HCT116 (cell line): ENCODE results near the gene PLAGL1. TPM values are rescaled to one million over a fixed set of nuclear protein-coding genes. Genes with fewer than 3 reads are reported as not detected.

ENCODE experiments used
- ATAC-seq: fragments of 200-7000 bp; cut with Tn5 transposase; 2 replicates; pipeline ENCODE4 v1.9.1; 2020; ENCODE audit warnings: mild to moderate bottlenecking, moderate library complexity
- BruUV-seq: library from RNA; stranded (reverse); fragments of 400-500 nt; replicated peaks from 2 replicates; lab custom pipeline; 2021; lab: Mats Ljungman, UMichigan
- CTCF ChIA-PET: fragments of 300-600 bp; sonication (Branson Sonifier 250); formaldehyde crosslinking; loops from one replicate; lab custom pipeline; 2021; ENCODE audit warnings: antibody characterized with exemption; lab: Charles Lee
- POLR2A ChIA-PET: fragments of 300-600, 350-600 bp; sonication (Branson Sonifier 250); formaldehyde crosslinking; loops from one replicate; lab custom pipeline; 2021; ENCODE audit warnings: antibody characterized with exemption; lab: Charles Lee
- RAD21 ChIA-PET, 2 experiments: fragments of 300-600 bp; sonication (Branson Sonifier 250); formaldehyde crosslinking; loops; one replicate each; lab custom pipeline; 2023; ENCODE audit warnings: low total read pairs in 2 of 2; ENCODE audit not compliant: uncharacterized antibody in 2 of 2, unreplicated experiment in 2 of 2, low non-redundant PET in 1 of 2; lab: Charles Lee
- DNase-seq: peaks from one replicate; pipeline ENCODE4 v3.0.0-alpha.2; 2010; ENCODE audit warnings: low read depth, low spot score
- H2AFZ ChIP-seq: fragments of 200-600 bp; shearing (Covaris generic), sonication (generic); 2 replicates; pipeline ENCODE4 v1.6.1; 2017; ENCODE audit warnings: low read depth, mixed run types, mixed read lengths, antibody characterized with exemption, low read length; ENCODE audit not compliant: poor library complexity, severe bottlenecking
- H3K27ac ChIP-seq: 2 replicates; pipeline ENCODE4 v1.5.1; 2012; ENCODE audit warnings: low read depth, low read length
- H3K27me3 ChIP-seq: fragments of 200-600 bp; sonication (generic); 2 replicates; pipeline ENCODE4 v1.6.1; 2016; ENCODE audit warnings: mixed run types, low read length, mixed read lengths; ENCODE audit not compliant: insufficient read depth
- H3K36me3 ChIP-seq, 2 experiments: fragments of 200-500 bp in 1 of 2; fragments of 200-600 bp in 1 of 2; sonication (Bioruptor generic) in 1 of 2; sonication (generic) in 1 of 2; 2 replicates each; pipeline versions ENCODE4 v1.5.1 to v1.6.1; 2014 to 2016; ENCODE audit warnings: low read length in 2 of 2, inconsistent platforms in 1 of 2, mixed read lengths in 1 of 2, mixed run types in 1 of 2; ENCODE audit not compliant: insufficient read depth in 2 of 2, control insufficient read depth in 1 of 2
- H3K4me1 ChIP-seq, 2 experiments: fragments of 200-600 bp in 1 of 2; sonication (generic) in 1 of 2; 2 replicates each; pipeline versions ENCODE4 v1.5.1 to v1.6.1; 2012 to 2017; ENCODE audit warnings: low read length in 2 of 2, inconsistent platforms in 1 of 2, mild to moderate bottlenecking in 1 of 2, mixed read lengths in 1 of 2, mixed run types in 1 of 2, moderate library complexity in 1 of 2; ENCODE audit not compliant: insufficient read depth in 2 of 2, control insufficient read depth in 1 of 2
- H3K4me2 ChIP-seq: fragments of 200-600 bp; sonication (generic); 2 replicates; pipeline ENCODE4 v1.6.1; 2017; ENCODE audit warnings: mixed run types, low read length, mixed read lengths
- H3K4me3 ChIP-seq, 2 experiments: fragments of 200-600 bp in 1 of 2; sonication (generic) in 1 of 2; replicated peaks in 1 of 2; 2 replicates each; pipeline ENCODE4 v1.5.1; 2011 to 2016; ENCODE audit warnings: low read length in 2 of 2, control low read depth in 1 of 2, low read depth in 1 of 2, mild to moderate bottlenecking in 1 of 2, mixed read lengths in 1 of 2, mixed run types in 1 of 2
- H3K79me2 ChIP-seq: fragments of 200-600 bp; sonication (generic); 2 replicates; pipeline ENCODE4 v1.6.1; 2017; ENCODE audit warnings: mild to moderate bottlenecking, mixed run types, low read length, moderate library complexity, mixed read lengths; ENCODE audit not compliant: insufficient read depth
- H3K9ac ChIP-seq: fragments of 200-600 bp; sonication (generic); 2 replicates; pipeline ENCODE4 v1.6.1; 2016; ENCODE audit warnings: low read length, mixed read lengths
- H3K9me2 ChIP-seq: fragments of 200-600 bp; sonication (generic), shearing (Covaris generic); 2 replicates; pipeline ENCODE4 v1.6.1; 2017; ENCODE audit warnings: mixed run types, mild to moderate bottlenecking, moderate library complexity; ENCODE audit not compliant: insufficient read depth
- H3K9me3 ChIP-seq, 2 experiments: fragments of 200-500 bp in 1 of 2; fragments of 200-600 bp in 1 of 2; sonication (Bioruptor generic) in 1 of 2; sonication (generic) in 1 of 2; 2 replicates each; pipeline ENCODE4 v1.6.1; 2014 to 2017; ENCODE audit warnings: low read length in 2 of 2, mixed read lengths in 2 of 2, inconsistent platforms in 1 of 2, low read depth in 1 of 2, mild to moderate bottlenecking in 1 of 2, mixed run types in 1 of 2, moderate library complexity in 1 of 2; ENCODE audit not compliant: control insufficient read depth in 1 of 2, insufficient read depth in 1 of 2
- H4K20me1 ChIP-seq: fragments of 200-600 bp; sonication (generic), shearing (Covaris generic); 2 replicates; pipeline ENCODE4 v1.6.1; 2017; ENCODE audit warnings: mixed run types, mild to moderate bottlenecking, moderate library complexity; ENCODE audit not compliant: insufficient read depth
- CBX3 ChIP-seq: IDR thresholded peaks from 2 replicates; pipeline ENCODE4 v1.6.1; 2012; ENCODE audit warnings: low read depth
- EGR1 ChIP-seq: IDR thresholded peaks from 2 replicates; pipeline ENCODE4 v1.6.1; 2012; ENCODE audit warnings: low read depth
- EZH2 ChIP-seq: fragments of 200-600 bp; sonication (generic); IDR thresholded peaks from 2 replicates; pipeline ENCODE4 v1.6.1; 2017; ENCODE audit warnings: antibody characterized with exemption, mixed run types
- EZH2phosphoT487 ChIP-seq: fragments of 200-600 bp; IDR thresholded peaks from 2 replicates; pipeline ENCODE4 v1.6.1; 2018; ENCODE audit warnings: antibody characterized with exemption, borderline replicate concordance
- FOSL1 ChIP-seq: IDR thresholded peaks from 2 replicates; pipeline ENCODE4 v1.6.1; 2012; ENCODE audit warnings: low read depth
- JUND ChIP-seq: IDR thresholded peaks from 2 replicates; pipeline ENCODE4 v1.6.1; 2012
- SP1 ChIP-seq: IDR thresholded peaks from 2 replicates; pipeline ENCODE4 v1.6.1; 2012; ENCODE audit warnings: low read depth
- SRF ChIP-seq: IDR thresholded peaks from 2 replicates; pipeline ENCODE4 v1.6.1; 2012; ENCODE audit warnings: low read depth
- ZNF274 ChIP-seq: fragments of 200-500 bp; sonication (Bioruptor generic); IDR thresholded peaks from 2 replicates; pipeline ENCODE4 v1.6.1; 2014; ENCODE audit warnings: mild to moderate bottlenecking, low read depth, low read length, inconsistent platforms
- intact Hi-C: fragments of 100-400 bp; cut with micrococcal nuclease; formaldehyde crosslinking; loops from 2 replicates; pipeline ENCODE4 v1.10.0; 2022
- total RNA-seq: library from RNA; stranded (reverse); gene quantifications from one replicate; pipeline ENCODE4 v1.2.1, GENCODE V29; 2021; ENCODE audit not compliant: unreplicated experiment
- TF ChIP-seq, protein P1 (sequence below): IDR thresholded peaks from 2 replicates; pipeline ENCODE4 v1.6.1; 2012
- TF ChIP-seq, protein P2 (sequence below): IDR thresholded peaks from 2 replicates; pipeline ENCODE4 v1.6.1; 2012
- TF ChIP-seq, protein P3 (sequence below): IDR thresholded peaks from 2 replicates; pipeline ENCODE4 v1.6.1; 2012; ENCODE audit warnings: low read depth
- TF ChIP-seq, protein P4 (sequence below), 3 experiments: fragments of 200-600 bp in 1 of 3; sonication (generic) in 1 of 3; IDR thresholded peaks in 2 of 3; conservative IDR thresholded peaks in 1 of 3; 2 replicates each; pipeline ENCODE4 v1.5.1; 2012 to 2017; ENCODE audit warnings: low read depth in 2 of 3, low read length in 2 of 3, antibody characterized with exemption in 1 of 3, borderline replicate concordance in 1 of 3, control low read depth in 1 of 3, mild to moderate bottlenecking in 1 of 3, mixed read lengths in 1 of 3, mixed run types in 1 of 3, moderate library complexity in 1 of 3; ENCODE audit not compliant: insufficient read depth in 1 of 3

The PLAGL1 gene
- total RNA-seq, 1 experiment from 2014 or later, result 35.6 TPM

DNA sequence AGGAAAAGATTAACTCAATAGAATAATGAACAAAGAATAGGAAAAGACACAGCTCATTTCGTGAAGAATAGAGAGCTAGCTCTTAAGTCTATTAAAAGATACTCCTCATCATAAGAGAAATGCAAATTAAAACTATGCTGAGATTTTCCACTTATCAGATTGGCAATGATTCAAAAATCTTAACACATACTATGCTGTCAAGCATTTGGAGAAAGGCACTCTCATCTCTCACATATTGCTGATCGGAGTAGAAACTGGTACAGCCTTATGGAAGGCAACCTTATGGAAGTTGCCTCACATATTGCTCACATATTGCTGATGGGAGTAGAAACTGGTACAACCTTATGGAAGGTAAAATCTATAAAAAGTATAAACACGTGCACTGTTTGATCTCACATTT is 21.4 kb upstream of the PLAGL1 start:
- H3K79me2 ChIP-seq, result no peaks in the 10 kb centered on the region
- H3K27me3 ChIP-seq, result no peaks in the 10 kb centered on the region
- no peaks in the 10 kb centered on the region for H3K4me1 ChIP-seq
- intact Hi-C loops, result no loop called here
- no peaks in the 10 kb centered on the region for H4K20me1 ChIP-seq
- H3K9me2 ChIP-seq, result no peaks in the 10 kb centered on the region
- no peak overlapping the region for H3K4me3 ChIP-seq
- no peak overlapping the region for H3K4me2 ChIP-seq
- H3K9ac ChIP-seq, result no peak overlapping the region
- no peak overlapping the region for H3K27ac ChIP-seq
- no peaks in the 10 kb centered on the region for H3K9me3 ChIP-seq
- CTCF ChIA-PET, result no interaction called here
- TF ChIP-seq CBX3 (no peak), SP1 (no peak), EZH2phosphoT487 (no peak), ZNF274 (no peak), EGR1 (no peak)
- TF ChIP-seq, protein P1, sequence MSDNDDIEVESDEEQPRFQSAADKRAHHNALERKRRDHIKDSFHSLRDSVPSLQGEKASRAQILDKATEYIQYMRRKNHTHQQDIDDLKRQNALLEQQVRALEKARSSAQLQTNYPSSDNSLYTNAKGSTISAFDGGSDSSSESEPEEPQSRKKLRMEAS, result no peak
- TF ChIP-seq, protein P2, sequence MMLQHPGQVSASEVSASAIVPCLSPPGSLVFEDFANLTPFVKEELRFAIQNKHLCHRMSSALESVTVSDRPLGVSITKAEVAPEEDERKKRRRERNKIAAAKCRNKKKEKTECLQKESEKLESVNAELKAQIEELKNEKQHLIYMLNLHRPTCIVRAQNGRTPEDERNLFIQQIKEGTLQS, result no peak
- TF ChIP-seq, all 23 proteins: peak for 0
- Histone ChIP-seq H2AFZ (no peak overlapping the region), H3K36me3 (no peaks in the 10 kb centered on the region)
- ChIA-PET RAD21 (no interaction called here), POLR2A (interaction anchor here (0.7 kb wide), 1 partner anchor 38 kb away, joined by 3 read pairs; no protein-coding TSS in a partner anchor)
- no TSS peak for BruUV-seq
- DNase-seq (no peak), ATAC-seq (no peak)

DNA sequence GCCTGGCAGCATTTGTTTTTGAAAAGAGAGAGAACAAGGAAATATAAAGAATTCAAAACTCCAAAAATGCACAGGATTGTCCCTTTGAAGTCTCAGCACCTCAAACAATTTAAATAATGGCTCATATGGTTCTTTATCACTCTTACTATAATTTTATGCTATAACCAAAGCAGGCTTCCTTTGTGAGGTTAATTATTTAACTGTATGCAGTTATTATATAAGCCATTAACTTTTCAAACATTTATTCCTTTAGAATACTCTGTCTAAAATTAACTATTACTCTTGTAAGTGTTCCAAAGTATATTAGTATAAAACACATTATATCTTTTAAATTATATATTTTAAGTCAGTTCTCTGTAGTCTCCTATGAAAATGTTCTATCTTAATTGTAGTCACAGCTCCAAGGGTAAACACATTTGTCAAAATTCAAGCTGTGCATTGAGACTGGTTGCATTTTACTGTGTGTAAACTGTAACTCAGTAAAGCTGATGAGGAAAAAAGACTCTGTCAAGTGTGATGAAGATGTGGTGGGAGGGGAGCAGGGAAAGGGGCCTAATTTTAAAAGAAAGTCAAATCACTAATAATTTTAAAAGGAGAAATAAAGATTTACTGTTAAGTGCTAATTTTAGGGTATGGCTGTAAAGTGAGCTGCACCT is 20.0 kb upstream of the PLAGL1 start:
- no peak overlapping the region for H2AFZ ChIP-seq

More for the DNA sequence above, 20.0 kb upstream of the PLAGL1 start:
- Histone ChIP-seq H3K4me1 (no peaks in the 10 kb centered on the region), H3K4me3 (no peak overlapping the region), H3K79me2 (no peaks in the 10 kb centered on the region), H3K27me3 (no peaks in the 10 kb centered on the region), H3K9me2 (no peaks in the 10 kb centered on the region), H3K36me3 (no peaks in the 10 kb centered on the region), H3K9ac (no peak overlapping the region), H4K20me1 (no peaks in the 10 kb centered on the region), H3K4me2 (no peak overlapping the region), H3K9me3 (no peaks in the 10 kb centered on the region), H3K27ac (no peak overlapping the region)
- no peak for DNase-seq
- no peak for ATAC-seq
- TF ChIP-seq, protein P3, sequence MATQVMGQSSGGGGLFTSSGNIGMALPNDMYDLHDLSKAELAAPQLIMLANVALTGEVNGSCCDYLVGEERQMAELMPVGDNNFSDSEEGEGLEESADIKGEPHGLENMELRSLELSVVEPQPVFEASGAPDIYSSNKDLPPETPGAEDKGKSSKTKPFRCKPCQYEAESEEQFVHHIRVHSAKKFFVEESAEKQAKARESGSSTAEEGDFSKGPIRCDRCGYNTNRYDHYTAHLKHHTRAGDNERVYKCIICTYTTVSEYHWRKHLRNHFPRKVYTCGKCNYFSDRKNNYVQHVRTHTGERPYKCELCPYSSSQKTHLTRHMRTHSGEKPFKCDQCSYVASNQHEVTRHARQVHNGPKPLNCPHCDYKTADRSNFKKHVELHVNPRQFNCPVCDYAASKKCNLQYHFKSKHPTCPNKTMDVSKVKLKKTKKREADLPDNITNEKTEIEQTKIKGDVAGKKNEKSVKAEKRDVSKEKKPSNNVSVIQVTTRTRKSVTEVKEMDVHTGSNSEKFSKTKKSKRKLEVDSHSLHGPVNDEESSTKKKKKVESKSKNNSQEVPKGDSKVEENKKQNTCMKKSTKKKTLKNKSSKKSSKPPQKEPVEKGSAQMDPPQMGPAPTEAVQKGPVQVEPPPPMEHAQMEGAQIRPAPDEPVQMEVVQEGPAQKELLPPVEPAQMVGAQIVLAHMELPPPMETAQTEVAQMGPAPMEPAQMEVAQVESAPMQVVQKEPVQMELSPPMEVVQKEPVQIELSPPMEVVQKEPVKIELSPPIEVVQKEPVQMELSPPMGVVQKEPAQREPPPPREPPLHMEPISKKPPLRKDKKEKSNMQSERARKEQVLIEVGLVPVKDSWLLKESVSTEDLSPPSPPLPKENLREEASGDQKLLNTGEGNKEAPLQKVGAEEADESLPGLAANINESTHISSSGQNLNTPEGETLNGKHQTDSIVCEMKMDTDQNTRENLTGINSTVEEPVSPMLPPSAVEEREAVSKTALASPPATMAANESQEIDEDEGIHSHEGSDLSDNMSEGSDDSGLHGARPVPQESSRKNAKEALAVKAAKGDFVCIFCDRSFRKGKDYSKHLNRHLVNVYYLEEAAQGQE, result no peak
- no peak for TF ChIP-seq JUND
- TF ChIP-seq, protein P4, sequence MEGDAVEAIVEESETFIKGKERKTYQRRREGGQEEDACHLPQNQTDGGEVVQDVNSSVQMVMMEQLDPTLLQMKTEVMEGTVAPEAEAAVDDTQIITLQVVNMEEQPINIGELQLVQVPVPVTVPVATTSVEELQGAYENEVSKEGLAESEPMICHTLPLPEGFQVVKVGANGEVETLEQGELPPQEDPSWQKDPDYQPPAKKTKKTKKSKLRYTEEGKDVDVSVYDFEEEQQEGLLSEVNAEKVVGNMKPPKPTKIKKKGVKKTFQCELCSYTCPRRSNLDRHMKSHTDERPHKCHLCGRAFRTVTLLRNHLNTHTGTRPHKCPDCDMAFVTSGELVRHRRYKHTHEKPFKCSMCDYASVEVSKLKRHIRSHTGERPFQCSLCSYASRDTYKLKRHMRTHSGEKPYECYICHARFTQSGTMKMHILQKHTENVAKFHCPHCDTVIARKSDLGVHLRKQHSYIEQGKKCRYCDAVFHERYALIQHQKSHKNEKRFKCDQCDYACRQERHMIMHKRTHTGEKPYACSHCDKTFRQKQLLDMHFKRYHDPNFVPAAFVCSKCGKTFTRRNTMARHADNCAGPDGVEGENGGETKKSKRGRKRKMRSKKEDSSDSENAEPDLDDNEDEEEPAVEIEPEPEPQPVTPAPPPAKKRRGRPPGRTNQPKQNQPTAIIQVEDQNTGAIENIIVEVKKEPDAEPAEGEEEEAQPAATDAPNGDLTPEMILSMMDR (IDR thresholded peaks at IDR 0.05 in 2 of 3, conservative IDR thresholded peaks at IDR 0.05 in 1 of 3; ENCODE audit: borderline replicate concordance in 1 of 3, insufficient read depth in 1 of 3, low read depth in 2 of 3, low read length in 2 of 3), result no peak
- TF ChIP-seq, protein P1, result no peak
- TF ChIP-seq CBX3, result no peak
- no peak for TF ChIP-seq EZH2
- TF ChIP-seq SRF, result no peak
- TF ChIP-seq FOSL1, result no peak
- no TSS peak for BruUV-seq
- ChIA-PET CTCF (no interaction called here), POLR2A (no interaction called here), RAD21 (no interaction called here)
- intact Hi-C loops, result no loop called here
